Measurements from ENCODE around the gene WDR27.

DNA sequence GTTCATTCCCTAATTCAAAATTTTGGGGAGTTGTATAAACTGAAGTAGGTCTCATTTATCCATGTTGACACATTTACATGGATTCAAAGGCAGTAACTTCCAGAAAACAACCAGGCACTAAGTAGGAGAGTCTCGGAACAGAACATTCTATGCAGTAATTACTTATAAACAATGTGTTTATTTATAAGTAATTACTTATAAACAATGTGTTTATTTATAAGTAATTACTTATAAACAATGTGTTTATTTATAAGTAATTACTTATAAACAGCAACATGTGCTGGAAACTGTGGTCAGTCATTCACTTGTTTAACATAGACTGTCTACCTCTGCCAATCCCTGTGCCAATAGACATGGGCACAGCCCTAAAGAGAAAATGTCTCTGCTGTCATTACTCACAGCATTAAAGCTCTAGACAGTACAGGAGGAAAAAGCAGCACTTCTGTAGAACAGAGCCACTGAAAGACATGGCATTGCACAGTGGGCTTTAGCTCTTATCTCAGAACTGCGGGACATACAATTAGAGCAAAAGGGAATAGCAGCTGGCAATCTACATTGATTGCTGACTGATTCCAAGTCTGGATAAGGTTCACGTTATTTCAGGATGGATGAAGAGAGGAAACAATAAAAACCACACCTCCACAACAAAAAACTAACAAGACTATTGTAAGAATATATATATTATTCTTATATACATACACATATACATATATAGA lies 188.2 kb downstream of the WDR27 start:
- no peak for TF ChIP-seq POLR2A (IDR thresholded peaks at IDR 0.05)
- TF ChIP-seq, protein P1, sequence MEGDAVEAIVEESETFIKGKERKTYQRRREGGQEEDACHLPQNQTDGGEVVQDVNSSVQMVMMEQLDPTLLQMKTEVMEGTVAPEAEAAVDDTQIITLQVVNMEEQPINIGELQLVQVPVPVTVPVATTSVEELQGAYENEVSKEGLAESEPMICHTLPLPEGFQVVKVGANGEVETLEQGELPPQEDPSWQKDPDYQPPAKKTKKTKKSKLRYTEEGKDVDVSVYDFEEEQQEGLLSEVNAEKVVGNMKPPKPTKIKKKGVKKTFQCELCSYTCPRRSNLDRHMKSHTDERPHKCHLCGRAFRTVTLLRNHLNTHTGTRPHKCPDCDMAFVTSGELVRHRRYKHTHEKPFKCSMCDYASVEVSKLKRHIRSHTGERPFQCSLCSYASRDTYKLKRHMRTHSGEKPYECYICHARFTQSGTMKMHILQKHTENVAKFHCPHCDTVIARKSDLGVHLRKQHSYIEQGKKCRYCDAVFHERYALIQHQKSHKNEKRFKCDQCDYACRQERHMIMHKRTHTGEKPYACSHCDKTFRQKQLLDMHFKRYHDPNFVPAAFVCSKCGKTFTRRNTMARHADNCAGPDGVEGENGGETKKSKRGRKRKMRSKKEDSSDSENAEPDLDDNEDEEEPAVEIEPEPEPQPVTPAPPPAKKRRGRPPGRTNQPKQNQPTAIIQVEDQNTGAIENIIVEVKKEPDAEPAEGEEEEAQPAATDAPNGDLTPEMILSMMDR (IDR thresholded peaks at IDR 0.05) = no peak

All from esophagus squamous epithelium (tissue), 4 donors.